GM12875 (cell line): ENCODE measurements around the gene ANKRD2.
"Not testable (repeated sequence)": the region's sequence is repeated elsewhere in the genome, so short reads cannot be mapped to it uniquely, and the experiment has no call there.

Source experiments
- H3K4me3 ChIP-seq: one replicate; pipeline ENCODE4 v1.5.1; 2011; ENCODE audit warnings: low read depth, low read length, control low read depth
- TF ChIP-seq, protein P1 (sequence below): IDR thresholded peaks from 2 replicates; pipeline ENCODE4 v1.5.1; 2011; ENCODE audit warnings: low read depth, mild to moderate bottlenecking, control low read depth, inconsistent platforms, low read length, moderate library complexity, borderline replicate concordance; ENCODE audit not compliant: insufficient read depth

Gene ANKRD2

DNA sequence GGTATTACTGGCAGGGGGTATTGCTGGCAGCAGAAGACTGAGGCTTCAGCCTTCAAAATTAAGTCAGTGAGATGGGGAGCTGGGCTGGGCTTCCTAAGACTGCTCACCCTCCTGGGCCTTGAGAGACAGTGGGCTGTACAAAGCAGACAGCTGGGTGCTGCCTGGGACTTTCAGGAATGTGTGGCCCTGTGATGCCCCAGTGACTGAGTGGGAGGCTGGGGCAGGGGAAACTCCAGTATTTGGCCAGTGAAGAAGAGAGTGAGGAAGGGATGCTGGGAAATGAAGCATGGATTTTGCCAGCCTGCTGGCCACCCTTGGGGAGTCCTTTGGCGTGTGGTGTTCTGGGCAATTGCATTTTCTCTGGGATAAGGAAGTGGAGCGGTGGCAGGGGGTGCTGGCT lies 442 bp downstream of the ANKRD2 start:
- H3K4me3 ChIP-seq = no peak overlapping the region
- TF ChIP-seq, protein P1, sequence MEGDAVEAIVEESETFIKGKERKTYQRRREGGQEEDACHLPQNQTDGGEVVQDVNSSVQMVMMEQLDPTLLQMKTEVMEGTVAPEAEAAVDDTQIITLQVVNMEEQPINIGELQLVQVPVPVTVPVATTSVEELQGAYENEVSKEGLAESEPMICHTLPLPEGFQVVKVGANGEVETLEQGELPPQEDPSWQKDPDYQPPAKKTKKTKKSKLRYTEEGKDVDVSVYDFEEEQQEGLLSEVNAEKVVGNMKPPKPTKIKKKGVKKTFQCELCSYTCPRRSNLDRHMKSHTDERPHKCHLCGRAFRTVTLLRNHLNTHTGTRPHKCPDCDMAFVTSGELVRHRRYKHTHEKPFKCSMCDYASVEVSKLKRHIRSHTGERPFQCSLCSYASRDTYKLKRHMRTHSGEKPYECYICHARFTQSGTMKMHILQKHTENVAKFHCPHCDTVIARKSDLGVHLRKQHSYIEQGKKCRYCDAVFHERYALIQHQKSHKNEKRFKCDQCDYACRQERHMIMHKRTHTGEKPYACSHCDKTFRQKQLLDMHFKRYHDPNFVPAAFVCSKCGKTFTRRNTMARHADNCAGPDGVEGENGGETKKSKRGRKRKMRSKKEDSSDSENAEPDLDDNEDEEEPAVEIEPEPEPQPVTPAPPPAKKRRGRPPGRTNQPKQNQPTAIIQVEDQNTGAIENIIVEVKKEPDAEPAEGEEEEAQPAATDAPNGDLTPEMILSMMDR = no peak

DNA sequence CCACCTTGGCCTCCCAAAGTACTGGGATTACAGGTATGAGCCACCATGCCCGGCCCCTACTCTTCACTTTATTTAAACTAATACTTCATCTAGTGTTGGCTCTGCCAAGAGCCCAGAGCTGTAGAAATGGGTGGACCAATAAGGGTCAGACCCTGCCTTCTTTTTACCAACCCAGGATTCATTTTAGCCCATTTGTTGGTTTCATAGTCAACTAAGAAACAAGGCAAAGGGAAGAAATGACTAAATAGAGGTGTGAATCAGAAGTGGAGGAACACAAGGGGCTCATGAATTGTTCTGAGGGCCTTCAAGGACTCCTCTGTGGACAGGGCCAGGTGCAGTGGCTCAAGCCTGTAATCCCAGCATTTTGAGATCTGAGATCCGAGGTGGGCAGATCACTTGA lies 1.1 kb downstream of the ANKRD2 start:
- TF ChIP-seq, protein P1 = no peak
- no peak overlapping the region for H3K4me3 ChIP-seq

DNA sequence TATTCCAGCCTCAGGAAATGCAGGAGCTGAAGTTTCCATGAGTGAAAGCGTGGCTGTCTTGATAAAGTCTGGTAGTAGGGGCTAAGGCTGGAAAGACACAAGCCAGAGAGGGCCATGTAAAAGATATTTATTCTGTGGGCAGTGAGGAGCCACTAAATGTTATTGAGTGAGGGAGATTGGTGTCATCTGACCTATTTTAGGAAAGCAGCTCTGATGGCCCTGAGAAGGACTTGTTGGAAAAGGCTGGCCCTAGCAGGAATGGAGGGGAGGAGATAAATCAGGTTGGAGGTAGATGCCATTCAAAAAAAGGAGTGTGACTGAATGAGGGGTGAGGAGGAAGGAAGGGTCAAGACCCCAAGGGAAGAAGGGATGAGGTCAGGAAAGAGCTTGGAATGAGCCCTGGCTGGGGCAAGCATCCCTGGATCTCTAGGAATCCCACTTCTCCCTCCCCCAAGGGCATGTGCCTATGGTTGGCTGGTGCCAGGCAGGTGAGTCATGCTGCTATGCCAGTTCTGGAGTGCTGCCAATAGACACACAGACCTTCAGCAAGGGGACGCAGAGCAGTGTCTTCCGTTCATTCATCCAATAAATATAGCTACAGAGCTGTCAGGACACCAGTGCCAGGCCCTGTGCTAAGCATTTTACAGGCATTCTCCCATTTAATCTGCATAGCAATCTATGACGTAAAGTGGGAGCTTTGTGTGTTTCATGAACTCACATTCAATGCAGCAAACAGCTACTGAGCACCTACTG lies 2.0 kb downstream of the ANKRD2 start:
- no peak overlapping the region for H3K4me3 ChIP-seq
- TF ChIP-seq, protein P1 = no peak

DNA sequence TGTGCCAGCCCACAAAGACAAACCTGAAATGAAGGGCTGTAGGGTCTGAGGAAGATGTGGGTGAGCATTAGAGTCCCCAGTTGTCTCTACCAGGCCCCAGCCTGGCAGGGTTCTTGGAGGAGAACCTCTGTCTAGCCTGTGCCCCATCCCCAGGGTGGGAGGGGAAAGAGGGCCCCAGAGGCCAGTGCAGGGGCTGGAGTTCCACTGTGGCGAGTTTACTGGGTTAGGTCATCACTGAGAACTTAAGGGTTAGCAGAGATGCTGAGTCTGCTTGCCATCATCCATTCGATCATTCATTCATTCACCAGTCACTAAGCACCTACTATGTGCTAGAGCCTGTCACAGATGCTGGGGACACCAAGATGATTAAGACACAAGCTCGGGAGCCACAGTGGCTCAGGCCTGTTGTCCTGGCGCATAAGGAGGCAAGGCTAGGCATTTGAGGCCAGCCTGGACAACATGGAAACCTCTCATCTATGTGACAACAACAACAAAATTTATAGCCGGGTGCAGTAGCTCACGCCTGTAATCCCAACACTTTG lies 2.6 kb downstream of the ANKRD2 start:
- TF ChIP-seq, protein P1 = no peak
- H3K4me3 ChIP-seq = no peak overlapping the region

DNA sequence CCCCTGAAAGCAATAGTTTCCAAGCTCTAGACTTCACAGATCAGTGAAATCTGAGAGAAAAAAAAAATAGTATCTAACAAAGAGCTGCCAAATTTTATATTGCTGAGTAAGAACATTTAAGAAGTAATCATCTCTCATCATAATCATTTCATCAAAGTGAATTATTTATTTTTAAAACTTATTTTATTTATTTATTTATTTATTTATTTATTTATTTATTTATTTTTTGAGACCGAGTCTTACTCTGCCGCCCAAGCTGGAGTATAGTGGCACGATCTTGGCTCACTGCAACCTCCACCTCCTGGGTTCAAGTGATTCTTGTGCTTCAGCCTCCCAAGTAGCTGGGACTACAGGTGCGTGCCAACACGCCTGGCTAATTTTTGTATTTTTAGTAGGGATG lies 3.9 kb downstream of the ANKRD2 start:
- not testable (repeated sequence) for H3K4me3 ChIP-seq

DNA sequence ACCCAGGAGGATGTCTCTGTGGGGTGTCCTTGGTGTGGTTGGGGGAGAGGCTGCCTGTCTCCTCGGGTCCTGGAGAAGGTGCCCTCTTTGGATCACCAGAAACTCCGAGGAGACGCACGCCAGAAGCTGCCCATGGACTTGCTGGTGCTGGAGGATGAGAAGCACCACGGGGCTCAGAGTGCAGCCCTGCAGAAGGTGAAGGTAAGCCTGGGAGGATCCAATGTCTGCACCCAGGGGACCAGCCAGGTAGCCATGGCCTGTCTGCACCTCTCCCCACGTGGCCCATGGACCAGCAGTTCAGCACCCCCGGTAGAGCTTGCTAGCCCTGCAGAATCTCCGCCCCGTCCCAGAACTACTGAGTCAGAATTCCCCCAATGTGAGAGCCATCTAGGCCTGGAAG lies 5.1 kb downstream of the ANKRD2 start:
- TF ChIP-seq, protein P1 = no peak
- no peak overlapping the region for H3K4me3 ChIP-seq

DNA sequence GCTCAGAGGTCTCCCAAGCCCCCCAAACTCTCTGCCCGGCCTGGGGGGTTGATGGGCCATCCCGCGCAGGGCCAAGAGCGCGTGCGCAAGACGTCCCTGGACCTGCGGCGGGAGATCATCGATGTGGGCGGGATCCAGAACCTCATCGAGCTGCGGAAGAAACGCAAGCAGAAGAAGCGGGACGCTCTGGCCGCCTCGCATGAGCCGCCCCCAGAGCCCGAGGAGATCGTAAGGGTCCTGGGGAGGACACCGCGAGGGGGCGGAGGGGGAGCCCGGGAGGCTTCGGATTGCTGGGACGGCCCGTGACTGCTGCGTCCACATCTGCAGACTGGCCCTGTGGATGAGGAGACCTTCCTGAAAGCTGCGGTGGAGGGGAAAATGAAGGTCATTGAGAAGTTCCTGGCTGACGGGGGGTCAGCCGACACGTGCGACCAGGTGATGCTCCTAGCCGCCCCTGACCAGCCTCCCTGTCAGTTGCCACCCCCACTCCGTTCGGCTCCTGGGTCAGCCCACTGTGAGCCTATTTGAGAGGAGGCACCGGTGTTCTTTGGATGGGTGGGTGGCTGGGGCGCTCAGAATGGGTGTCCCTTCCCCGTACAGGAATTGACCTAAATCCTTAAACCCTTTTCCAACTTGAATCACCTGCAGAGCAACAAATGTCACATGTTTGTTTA lies 5.7 kb downstream of the ANKRD2 start:
- H3K4me3 ChIP-seq = no peak overlapping the region
- TF ChIP-seq, protein P1 = no peak
